HG03439 (cell line): ENCODE results near the gene KIFC1.

Source experiments
- ATAC-seq: cut with Tn5 transposase; IDR thresholded peaks from one replicate; pipeline ENCODE4 v1.9.1; 2021; ENCODE audit warnings: mild to moderate bottlenecking, moderate library complexity; ENCODE audit not compliant: unreplicated experiment

KIFC1 gene

DNA sequence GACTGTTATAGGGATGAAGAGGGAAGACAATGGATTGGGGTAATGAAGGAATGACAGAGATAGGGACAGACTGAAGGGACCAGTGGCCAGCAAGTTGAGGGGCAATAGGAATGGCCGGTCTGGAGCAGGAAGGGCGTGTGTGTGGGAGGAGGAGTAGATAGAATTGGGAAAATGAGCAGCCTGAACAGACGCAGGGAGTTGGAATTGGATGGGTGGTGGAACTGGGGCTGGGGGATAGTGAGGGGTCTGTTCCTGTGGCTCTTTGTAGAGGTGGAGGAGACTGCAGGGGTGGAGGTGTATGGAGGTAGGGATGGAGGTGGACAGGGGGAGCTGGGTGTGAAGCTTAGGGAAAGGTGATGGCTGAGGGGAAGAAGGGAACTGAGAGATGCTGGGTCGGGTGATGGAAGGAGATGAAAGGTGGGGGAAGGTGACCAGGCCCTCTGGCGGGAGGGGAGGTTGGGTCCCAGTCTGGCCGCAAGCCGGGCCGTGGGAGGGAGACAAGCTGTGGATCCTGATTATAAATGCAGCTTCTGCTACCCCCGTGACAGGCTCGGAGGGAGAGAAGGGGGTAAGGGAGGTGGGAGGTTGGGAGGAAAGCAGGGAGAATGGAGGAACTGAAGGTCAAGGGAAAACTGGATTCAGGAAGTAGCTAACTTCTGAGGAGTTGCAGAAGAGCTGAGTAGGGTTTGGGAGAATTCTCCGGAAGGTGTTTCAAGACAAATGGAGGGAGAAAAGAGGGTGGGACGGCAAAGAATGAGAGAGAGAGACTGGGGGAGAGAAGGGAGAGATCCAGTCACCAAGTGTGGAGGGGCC lies 33.4 kb downstream of the KIFC1 start:
- ATAC-seq, result no peak

- ATAC-seq, result peak; percentile 48
Measured at GRCh38 chr6:33425668-33426577, 34.3 kb downstream of the KIFC1 start.

- ATAC-seq, result no peak
Measured at GRCh38 chr6:33426590-33427511, 35.2 kb downstream of the KIFC1 start.

- ATAC-seq, result no peak
Measured at GRCh38 chr6:33427585-33428223, 36.1 kb downstream of the KIFC1 start.

GRCh38 chr6:33428224-33428965 lies 36.8 kb downstream of the KIFC1 start:
- ATAC-seq, result no peak

GRCh38 chr6:33428966-33429749 lies 37.5 kb downstream of the KIFC1 start:
- ATAC-seq, result no peak

DNA sequence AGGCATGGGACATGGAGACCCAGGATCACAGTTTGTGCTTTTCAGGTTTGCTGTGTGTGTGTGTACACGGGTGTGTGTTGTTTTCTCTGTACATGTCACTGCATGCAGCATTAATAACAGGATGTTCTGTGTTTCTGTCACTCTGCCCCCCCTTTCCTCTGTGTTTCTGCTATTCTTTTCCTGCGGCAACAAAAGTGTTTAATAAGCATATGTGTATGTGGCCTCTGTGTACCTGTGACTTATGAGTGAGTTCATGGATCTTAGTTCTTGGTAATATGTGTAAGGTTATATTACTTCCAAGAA lies 38.1 kb downstream of the KIFC1 start:
- no peak for ATAC-seq

DNA sequence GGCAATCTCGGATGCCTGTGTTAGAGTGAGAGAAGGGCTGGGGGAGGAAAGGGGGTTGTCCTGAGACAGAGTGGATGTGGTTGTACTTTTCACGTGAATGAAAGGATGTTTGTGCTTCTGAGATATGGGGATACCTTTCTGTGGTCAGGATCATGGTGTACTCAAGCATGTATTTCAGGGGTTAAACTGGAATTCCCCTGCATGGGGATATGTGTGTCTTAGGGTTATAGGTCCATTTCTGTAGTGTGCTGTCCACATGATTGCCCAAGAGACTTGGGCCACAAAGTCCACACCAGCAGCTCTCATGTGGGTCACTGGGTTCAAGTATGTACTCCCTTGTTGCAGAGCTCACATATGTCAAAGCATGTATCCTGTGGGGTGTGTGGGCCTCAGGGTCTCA lies 38.7 kb downstream of the KIFC1 start:
- ATAC-seq, result no peak

DNA sequence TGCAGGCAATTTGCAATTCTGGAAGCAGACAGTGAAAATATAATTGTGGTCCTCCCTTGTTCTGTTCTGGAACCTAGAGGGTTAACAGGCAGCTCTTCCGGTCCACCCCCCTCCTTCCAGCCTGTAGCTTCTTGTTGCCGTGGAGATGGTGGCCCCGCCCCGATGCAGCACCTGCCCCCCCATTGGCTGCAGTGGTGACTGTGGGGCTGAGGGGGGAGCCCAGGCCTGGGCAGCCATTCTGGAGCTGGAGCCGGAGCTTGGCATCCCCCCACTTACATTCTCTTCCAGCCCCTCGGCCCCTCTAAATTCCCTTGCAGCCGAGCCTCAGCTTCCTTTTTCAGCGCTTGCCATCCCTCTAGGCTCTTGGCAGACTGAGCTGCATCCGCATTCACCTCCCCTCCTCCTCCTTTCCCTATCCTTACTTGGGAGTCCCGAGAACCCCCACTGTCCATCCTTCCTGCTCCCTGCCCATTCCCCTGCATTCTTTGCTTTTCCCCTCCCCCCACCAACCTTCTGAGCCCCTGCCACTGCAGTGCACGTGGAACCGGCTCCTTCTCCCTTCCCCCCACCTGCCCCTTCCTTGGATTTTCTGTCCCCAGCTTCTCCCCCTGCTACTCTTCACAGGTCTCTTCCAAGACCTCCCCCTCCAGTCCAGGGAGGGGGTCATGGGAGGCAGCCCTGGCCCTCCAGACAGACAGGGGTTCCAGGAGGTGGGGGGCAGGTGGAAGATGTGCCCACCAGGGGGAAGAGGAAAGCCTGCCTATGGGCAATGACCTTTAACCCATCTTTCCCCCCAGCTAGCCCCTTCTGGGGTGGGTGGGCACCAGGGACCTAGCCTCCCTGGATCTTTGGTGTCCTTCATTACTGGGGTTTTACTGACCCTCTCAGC lies 39.6 kb downstream of the KIFC1 start:
- no peak for ATAC-seq

- no peak for ATAC-seq
Measured at GRCh38 chr6:33431880-33432541, 40.4 kb downstream of the KIFC1 start.

- no peak for ATAC-seq
Measured at GRCh38 chr6:33432546-33432945, 40.9 kb downstream of the KIFC1 start.

GRCh38 chr6:33433001-33433543 lies 41.4 kb downstream of the KIFC1 start:
- no peak for ATAC-seq

DNA sequence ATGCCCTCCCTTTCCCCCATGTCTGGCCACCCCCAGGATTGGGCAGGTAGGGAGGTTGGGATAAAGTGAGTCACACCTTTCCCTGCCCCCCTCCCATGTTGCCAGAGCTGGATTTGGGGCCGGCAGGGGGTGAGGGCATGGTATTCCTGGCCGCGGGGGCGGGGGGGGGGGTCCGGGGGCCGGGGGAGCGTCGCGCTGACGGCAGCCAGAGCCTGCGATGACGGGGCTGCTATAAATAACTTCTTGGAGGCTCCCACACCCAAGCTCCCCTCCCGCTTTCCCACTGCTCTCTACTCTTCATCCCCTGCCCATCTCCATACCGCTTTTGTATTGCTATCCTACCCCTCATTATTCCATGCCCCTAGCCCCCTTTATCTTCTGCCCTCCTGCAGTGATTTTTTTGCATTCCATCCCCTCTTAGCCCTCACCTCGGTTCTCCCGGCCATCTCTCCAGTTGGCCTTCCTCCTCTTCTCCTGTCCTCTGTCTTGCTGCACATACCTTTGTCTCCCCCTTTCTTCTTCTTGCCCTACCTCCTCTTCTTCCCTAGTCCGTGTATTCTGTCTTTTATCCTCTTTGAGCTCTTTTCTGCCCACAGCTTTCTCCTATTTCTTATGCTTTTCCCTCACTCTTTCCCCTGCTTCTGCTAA lies 42.0 kb downstream of the KIFC1 start:
- no peak for ATAC-seq

DNA sequence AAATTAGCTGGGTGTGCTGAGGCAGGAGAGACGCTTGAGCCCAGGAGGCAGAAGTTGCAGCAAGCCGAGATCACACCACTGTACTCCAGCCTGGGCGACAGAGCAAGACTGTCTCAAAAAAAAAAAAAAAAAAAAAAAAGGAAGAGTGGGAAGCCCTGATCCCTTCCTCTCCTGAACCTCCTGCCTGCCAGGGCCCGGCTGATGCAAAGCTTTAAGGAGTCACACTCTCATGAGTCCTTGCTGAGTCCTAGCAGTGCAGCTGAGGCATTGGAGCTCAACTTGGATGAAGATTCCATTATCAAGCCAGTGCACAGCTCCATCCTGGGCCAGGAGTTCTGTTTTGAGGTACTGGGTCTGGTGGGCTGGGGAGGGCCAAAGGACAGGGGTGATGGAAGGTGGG lies 43.3 kb downstream of the KIFC1 start:
- ATAC-seq, result no peak

DNA sequence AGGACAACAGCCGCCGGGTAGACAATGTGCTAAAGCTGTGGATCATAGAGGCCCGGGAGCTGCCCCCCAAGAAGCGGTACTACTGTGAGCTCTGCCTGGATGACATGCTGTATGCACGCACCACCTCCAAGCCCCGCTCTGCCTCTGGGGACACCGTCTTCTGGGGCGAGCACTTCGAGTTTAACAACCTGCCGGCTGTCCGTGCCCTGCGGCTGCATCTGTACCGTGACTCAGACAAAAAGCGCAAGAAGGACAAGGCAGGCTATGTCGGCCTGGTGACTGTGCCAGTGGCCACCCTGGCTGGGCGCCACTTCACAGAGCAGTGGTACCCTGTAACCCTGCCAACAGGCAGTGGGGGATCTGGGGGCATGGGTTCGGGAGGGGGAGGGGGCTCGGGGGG lies 46.0 kb downstream of the KIFC1 start:
- no peak for ATAC-seq

GRCh38 chr6:33438978-33439594 lies 47.5 kb downstream of the KIFC1 start:
- ATAC-seq, result no peak
